Calu3 (cell line): Measurements from ENCODE around the gene TPPP3. TPM values are rescaled to one million over a fixed set of nuclear protein-coding genes. Genes with fewer than 3 reads are reported as not detected.

Experiments
- BruUV-seq: library from RNA; stranded (reverse); fragments of 400-500 nt; replicated peaks from 2 replicates; lab custom pipeline; 2021; lab: Mats Ljungman, UMichigan
- CTCF ChIA-PET: fragments of 300-600 bp; sonication (Branson Sonifier 250); formaldehyde crosslinking; loops from one replicate; lab custom pipeline; 2022; ENCODE audit warnings: antibody characterized with exemption; lab: Charles Lee
- DNase-seq: peaks from one replicate; pipeline ENCODE4 v3.0.0; 2022
- H3K27ac Mint-ChIP-seq: one replicate; pipeline ENCODE4 v1.8.0; 2022; ENCODE audit warnings: mixed read lengths; ENCODE audit not compliant: unreplicated experiment
- H3K27me3 Mint-ChIP-seq: one replicate; pipeline ENCODE4 v1.8.0; 2022; ENCODE audit warnings: mixed read lengths; ENCODE audit not compliant: unreplicated experiment
- H3K36me3 Mint-ChIP-seq: one replicate; pipeline ENCODE4 v1.8.0; 2022; ENCODE audit warnings: mild to moderate bottlenecking, moderate library complexity, mixed read lengths; ENCODE audit not compliant: insufficient read depth, unreplicated experiment
- H3K4me1 Mint-ChIP-seq: one replicate; pipeline ENCODE4 v1.8.0; 2022; ENCODE audit warnings: mild to moderate bottlenecking, low read depth, mixed read lengths; ENCODE audit not compliant: unreplicated experiment
- H3K4me3 Mint-ChIP-seq: one replicate; pipeline ENCODE4 v1.8.0; 2022; ENCODE audit warnings: mild to moderate bottlenecking, low read depth, moderate library complexity, mixed read lengths; ENCODE audit not compliant: unreplicated experiment
- H3K9me3 Mint-ChIP-seq: one replicate; pipeline ENCODE4 v1.8.0; 2022; ENCODE audit warnings: low read depth, mixed read lengths; ENCODE audit not compliant: unreplicated experiment
- CTCF ChIP-seq: fragments of 200-600 bp; IDR thresholded peaks from one replicate; pipeline ENCODE4 v1.8.0; 2022; ENCODE audit warnings: antibody characterized with exemption; ENCODE audit not compliant: unreplicated experiment
- intact Hi-C: fragments of 100-400 bp; cut with micrococcal nuclease; formaldehyde crosslinking; loops from one replicate; pipeline ENCODE4 v1.10.0; 2022; ENCODE audit not compliant: unreplicated experiment
- total RNA-seq: library from RNA; stranded (reverse); gene quantifications from 2 replicates; pipeline ENCODE4 v1.2.3, GENCODE V29; 2022

The TPPP3 gene
- total RNA-seq, 1 experiment from 2014 or later = 8.5 TPM

- Mint-ChIP-seq H3K4me3 (no peak overlapping the region), H3K27me3 (peaks cover 33% of the 10 kb centered on the region), H3K27ac (no peak overlapping the region), H3K36me3 (peaks cover 4% of the 10 kb centered on the region), H3K9me3 (no peaks in the 10 kb centered on the region), H3K4me1 (peaks cover 12% of the 10 kb centered on the region)
- DNase-seq = no peak
- CTCF ChIA-PET = interaction anchor here (1.0 kb wide), 1 partner anchor 18 kb away, joined by 3 read pairs; no protein-coding TSS in a partner anchor
- intact Hi-C loops = no loop called here
- no peak for TF ChIP-seq CTCF
- no TSS peak for BruUV-seq
These were observed 29.7 kb upstream of the TPPP3 start for GRCh38 chr16:67423015-67423414.

GRCh38 chr16:67421030-67421429 is 27.7 kb upstream of the TPPP3 start:
- no TSS peak for BruUV-seq
- intact Hi-C loops = no loop called here
- TF ChIP-seq CTCF = no peak
- H3K4me1 Mint-ChIP-seq = peaks cover 15% of the 10 kb centered on the region
- peaks cover 15% of the 10 kb centered on the region for H3K27me3 Mint-ChIP-seq
- no peak for DNase-seq
- peaks cover 15% of the 10 kb centered on the region for H3K36me3 Mint-ChIP-seq
- H3K4me3 Mint-ChIP-seq = no peak overlapping the region
- CTCF ChIA-PET = interaction anchor here (0.6 to 0.7 kb wide), 3 partner anchors 18 to 516 kb away, joined by 3 to 4 read pairs (median 3); no protein-coding TSS in a partner anchor
- H3K27ac Mint-ChIP-seq = no peak overlapping the region
- no peaks in the 10 kb centered on the region for H3K9me3 Mint-ChIP-seq

GRCh38 chr16:67419931-67420330 is 26.6 kb upstream of the TPPP3 start:
- peaks cover 15% of the 10 kb centered on the region for H3K27me3 Mint-ChIP-seq
- no peak for TF ChIP-seq CTCF
- intact Hi-C loops = loop anchor here (5.0 kb wide), 2 partner anchors 73 to 158 kb away; no protein-coding TSS in a partner anchor
- H3K36me3 Mint-ChIP-seq = peaks cover 24% of the 10 kb centered on the region
- H3K4me3 Mint-ChIP-seq = no peak overlapping the region
- no peaks in the 10 kb centered on the region for H3K9me3 Mint-ChIP-seq
- H3K4me1 Mint-ChIP-seq = peaks cover 24% of the 10 kb centered on the region
- no peak overlapping the region for H3K27ac Mint-ChIP-seq
- CTCF ChIA-PET = interaction anchor here (0.6 kb wide), 1 partner anchor 11 kb away, joined by 4 read pairs; no protein-coding TSS in a partner anchor
- DNase-seq = no peak
- no TSS peak for BruUV-seq

GRCh38 chr16:67419502-67419901 is 26.2 kb upstream of the TPPP3 start:
- no peak for DNase-seq
- Mint-ChIP-seq H3K4me1 (peaks cover 27% of the 10 kb centered on the region), H3K27ac (no peak overlapping the region), H3K27me3 (peaks cover 15% of the 10 kb centered on the region), H3K9me3 (no peaks in the 10 kb centered on the region), H3K4me3 (no peak overlapping the region), H3K36me3 (peaks cover 25% of the 10 kb centered on the region)
- intact Hi-C loops = loop anchor here (5.0 kb wide), 2 partner anchors 72 to 157 kb away; no protein-coding TSS in a partner anchor
- no TSS peak for BruUV-seq
- CTCF ChIA-PET = no interaction called here
- TF ChIP-seq CTCF = no peak
